ENCODE measurements around the gene ZNF236. TPM values are rescaled to one million over a fixed set of nuclear protein-coding genes. Genes with fewer than 3 reads are reported as not detected.

The ZNF236 gene
- total RNA-seq (2016; rRNA removed; fragmentation: Illumina TruSeq; extraction: Trizol) (7.2 and 9.2 TPM in 2 replicates), polyA plus RNA-seq (2011; rRNA removed) (3.0 and 3.4 TPM in 2 replicates), polyA minus RNA-seq (2011; rRNA and poly(A)+ RNA removed; ENCODE audit: low replicate concordance) (20.6 and 28.6 TPM in 2 replicates), Bru-seq, nascent RNA (percentile 60 among the genes with signal in this experiment), BruChase-seq, experiment 1, labeled RNA remaining after a 6-hour chase (percentile 63 among the genes with signal in this experiment), BruChase-seq, experiment 2, labeled RNA remaining after a 2-hour chase (percentile 62 among the genes with signal in this experiment)
- 61.5 and 67.5 TPM in 2 replicates for total RNA-seq (2016; cell fraction: cytosol; rRNA removed; fragmentation: Illumina TruSeq; extraction: Trizol; ENCODE audit: low read depth)
- 7.3 and 7.5 TPM in 2 replicates for total RNA-seq (2016; cell fraction: insoluble cytoplasmic fraction; rRNA removed; fragmentation: Illumina TruSeq; extraction: Trizol)
- 27.9 and 29.6 TPM in 2 replicates for total RNA-seq (2016; cell fraction: membrane; rRNA removed; fragmentation: Illumina TruSeq; extraction: Trizol)
- 11.9 and 13.5 TPM in 2 replicates for total RNA-seq (2016; cell fraction: nucleus; rRNA removed; fragmentation: Illumina TruSeq; extraction: Trizol)
- 1.9 TPM in 2 replicates for polyA plus RNA-seq (2011; cell fraction: cytosol; rRNA removed)
- 10.0 and 10.5 TPM in 2 replicates for polyA plus RNA-seq (2011; cell fraction: nucleus; rRNA removed)
- polyA plus RNA-seq (2012) = 1.7 and 2.1 TPM in 2 replicates
- 0.10 TPM in 2 replicates for polyA plus RNA-seq (2016; cell fraction: cytosol; fragmentation: Illumina TruSeq; extraction: Trizol; ENCODE audit: low read depth)
- polyA plus RNA-seq (2016; cell fraction: insoluble cytoplasmic fraction; fragmentation: Illumina TruSeq; extraction: Trizol; ENCODE audit: low read depth) = 2.1 and 2.7 TPM in 2 replicates
- polyA plus RNA-seq (2016; cell fraction: membrane; fragmentation: Illumina TruSeq; extraction: Trizol; ENCODE audit: low read depth) = 0.42 and 0.51 TPM in 2 replicates
- polyA plus RNA-seq (2016; cell fraction: nucleus; fragmentation: Illumina TruSeq; extraction: Trizol; ENCODE audit: insufficient read depth, low read depth) = 5.6 and 6.3 TPM in 2 replicates
- polyA minus RNA-seq (2011; cell fraction: cytosol; rRNA and poly(A)+ RNA removed) = 8.0 and 17.3 TPM in 2 replicates
- polyA minus RNA-seq (2011; cell fraction: nucleus; rRNA and poly(A)+ RNA removed) = 27.7 and 32.1 TPM in 2 replicates
- long read RNA-seq, experiment 1, partial matches to known transcripts = 1 of 3 reads
- long read RNA-seq, experiment 1, other reads (novel, unspliced or antisense) = 2 of 3 reads
- long read RNA-seq, experiment 2, partial matches to known transcripts = 1 of 4 reads
- long read RNA-seq, experiment 2, other reads (novel, unspliced or antisense) = 3 of 4 reads

- CTCF ChIA-PET (ENCODE audit: low intra/inter-chr PET ratio, low total read pairs) = no interaction called here
- TF ChIP-seq ZFX (CRISPR knock-in tag; IDR thresholded peaks at IDR 0.05; ENCODE audit: low read depth) = peak; percentile 78
- 0 out of 2 replicates have a peak, but pooled peaks have one; percentile 21 for TF ChIP-seq CCDC6 (CRISPR knock-in tag; IDR thresholded peaks at IDR 0.05)
- TF ChIP-seq ZNF296 (CRISPR knock-in tag; conservative IDR thresholded peaks at IDR 0.05) = no peak
- peak; percentile 36; the same call in 1 of the 2 replicates for TF ChIP-seq TMF1 (CRISPR knock-in tag; IDR thresholded peaks at IDR 0.05; ENCODE audit: low read depth)
- TF ChIP-seq, protein P1, sequence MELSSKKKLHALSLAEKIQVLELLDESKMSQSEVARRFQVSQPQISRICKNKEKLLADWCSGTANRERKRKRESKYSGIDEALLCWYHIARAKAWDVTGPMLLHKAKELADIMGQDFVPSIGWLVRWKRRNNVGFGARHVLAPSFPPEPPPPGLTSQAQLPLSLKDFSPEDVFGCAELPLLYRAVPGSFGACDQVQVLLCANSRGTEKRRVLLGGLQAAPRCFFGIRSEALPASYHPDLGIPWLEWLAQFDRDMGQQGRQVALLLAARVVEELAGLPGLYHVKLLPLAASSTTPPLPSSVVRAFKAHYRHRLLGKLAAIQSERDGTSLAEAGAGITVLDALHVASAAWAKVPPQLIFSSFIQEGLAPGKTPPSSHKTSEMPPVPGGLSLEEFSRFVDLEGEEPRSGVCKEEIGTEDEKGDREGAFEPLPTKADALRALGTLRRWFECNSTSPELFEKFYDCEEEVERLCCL (CRISPR knock-in tag; IDR thresholded peaks at IDR 0.05; ENCODE audit: borderline replicate concordance) = no peak
- TF ChIP-seq CHD2 (IDR thresholded peaks at IDR 0.05; ENCODE audit: low read depth, low read length) = peak; percentile 87
- no peak for TF ChIP-seq ZXDC (CRISPR knock-in tag; IDR thresholded peaks at IDR 0.05)
- TF ChIP-seq PAX8 (CRISPR knock-in tag; IDR thresholded peaks at IDR 0.05; ENCODE audit: borderline replicate concordance) = 0 out of 2 replicates have a peak, but pooled peaks have one; percentile 62
- peak; percentile 53; the same call in 1 of the 2 replicates for TF ChIP-seq PHF8 (CRISPR knock-in tag; IDR thresholded peaks at IDR 0.05)
- no peak for TF ChIP-seq JUNB (CRISPR knock-in tag; IDR thresholded peaks at IDR 0.05; ENCODE audit: borderline replicate concordance)
- peak; percentile 41; the same call in 1 of the 2 replicates for TF ChIP-seq ZNF768 (CRISPR knock-in tag; IDR thresholded peaks at IDR 0.05)
- TF ChIP-seq ZNF451 (CRISPR knock-in tag; IDR thresholded peaks at IDR 0.05) = no peak
- TF ChIP-seq NONO (IDR thresholded peaks at IDR 0.05) = no peak
- TF ChIP-seq NONO (CRISPR knock-in tag; conservative IDR thresholded peaks at IDR 0.05) = no peak
- TF ChIP-seq ZNF766 (CRISPR knock-in tag; IDR thresholded peaks at IDR 0.05; ENCODE audit: borderline replicate concordance) = no peak
- peak; percentile 40; the same call in 1 of the 2 replicates for TF ChIP-seq YEATS4 (CRISPR knock-in tag; IDR thresholded peaks at IDR 0.05; ENCODE audit: borderline replicate concordance)
Measured at GRCh38 chr18:76822506-76823160, at the start of gene ZNF236. Gene ZNF236, plus strand, starts transcription at chr18:76822557. Its CDS starts 51 bp downstream, at chr18:76822608.

More at GRCh38 chr18:76822506-76823160, at the start of gene ZNF236:
- intact Hi-C loops (cut with micrococcal nuclease; ENCODE audit: unreplicated experiment) (no loop called here), in situ Hi-C loops (cut with HindIII; ENCODE audit: extremely low pct_ligation_motif_present, low pct_unique_long_range_greater_than_20kb) (no loop called here)
- ATAC-seq (peak; percentile 61), FAIRE-seq (no peak), DNase-seq (ENCODE audit: low spot score) (peak; percentile 35)
- Histone ChIP-seq H3K79me2 (ENCODE audit: insufficient read depth, low read length) (peaks cover 40% of the 10 kb centered on the region), H2AFZ (ENCODE audit: low read length) (no peak within 1 kb of the TSS), H4K20me1 (ENCODE audit: insufficient read depth, low read length) (no peaks in the 10 kb centered on the region), H3K9ac (ENCODE audit: insufficient read depth, low read depth, low read length) (peak within 1 kb of the TSS; percentile 99), H3K27me3 (ENCODE audit: control insufficient read depth in 1 of 2, insufficient read depth in 2 of 2, low read length in 2 of 2) (no peaks in the 10 kb centered on the region; a peak in 1 of 5 replicates), H3K4me1 (ENCODE audit: insufficient read depth, low read length) (peaks cover 56% of the 10 kb centered on the region), H3K27ac (ENCODE audit: extremely low read length, insufficient read depth, low read length) (peak within 1 kb of the TSS; percentile 92), H3K4me3 (replicated peaks in 1 of 3; ENCODE audit: insufficient read depth in 1 of 3, low read depth in 2 of 3, low read length in 3 of 3) (peak within 1 kb of the TSS; percentile 91 to 99 (median 99)), H3K4me2 (ENCODE audit: low read depth, low read length) (peak within 1 kb of the TSS; percentile 90), H3K9me3 (ENCODE audit: low read length) (no peaks in the 10 kb centered on the region), H3K36me3 (replicated peaks in 1 of 2; ENCODE audit: control insufficient read depth in 1 of 2, insufficient read depth in 2 of 2, low read length in 2 of 2) (no peaks in the 10 kb centered on the region)
- no TSS peak for BruUV-seq (replicated peaks)
- POLR2A ChIA-PET = interaction anchor here (1.7 kb wide), 1 partner anchor 329 kb away, joined by 4 read pairs; no protein-coding TSS in a partner anchor
- WGBS (ENCODE audit: low lambda C conversion rate) = 0% methylated on average over 1 of the region's 113 CpGs
